HepG2 (cell line): Measurements from ENCODE around the gene PCSK6. TPM values are rescaled to one million over a fixed set of nuclear protein-coding genes. Genes with fewer than 3 reads are reported as not detected.

ENCODE experiments used
- ATAC-seq: fragments of 200-7000 bp; cut with Tn5 transposase; 3 replicates; pipeline ENCODE4 v1.9.1; 2020; ENCODE audit warnings: mild to moderate bottlenecking, moderate library complexity
- BruUV-seq: library from RNA; stranded (reverse); fragments of 400-500 nt; replicated peaks from 2 replicates; lab custom pipeline; 2021; lab: Mats Ljungman, UMichigan
- CTCF ChIA-PET: fragments of 300-600 bp; formaldehyde crosslinking; extraction: SDS; loops from one replicate; lab custom pipeline; 2021; ENCODE audit warnings: low total read pairs, inconsistent platforms, low intra/inter-chr PET ratio; lab: Yijun Ruan, JAX
- POLR2A ChIA-PET: fragments of 350-600 bp; sonication (Branson Sonifier 250); formaldehyde crosslinking; loops from one replicate; lab custom pipeline; 2020; ENCODE audit warnings: antibody characterized with exemption, inconsistent platforms; lab: Yijun Ruan, JAX
- DNase-seq: peaks from one replicate; pipeline ENCODE4 v3.0.0-alpha.2; 2015; ENCODE audit warnings: low spot score
- FAIRE-seq: peaks from 3 replicates; lab custom pipeline; 2011; peaks lifted over from hg19 to GRCh38; lab: Jason Lieb, UNC
- H2AFZ ChIP-seq: one replicate; pipeline ENCODE4 v1.6.1; 2011; ENCODE audit warnings: low read length, inconsistent platforms
- H3K27ac ChIP-seq: fragments of 300-600 bp; 3 replicates; pipeline ENCODE4 v1.8.0; 2011; ENCODE audit warnings: mixed run types, mild to moderate bottlenecking, mixed read lengths, low read length, inconsistent platforms; ENCODE audit not compliant: insufficient read depth; ENCODE audit errors: extremely low read length
- H3K27me3 ChIP-seq, 2 experiments: fragments of 200-600 bp in 1 of 2; 2 replicates in 1 of 2; 3 replicates in 1 of 2; pipeline versions ENCODE4 v1.6.0 to v1.8.0; 2011; ENCODE audit warnings: low read length in 2 of 2, mild to moderate bottlenecking in 2 of 2, moderate library complexity in 2 of 2, inconsistent platforms in 1 of 2; ENCODE audit not compliant: insufficient read depth in 2 of 2, control insufficient read depth in 1 of 2
- H3K36me3 ChIP-seq, 2 experiments: fragments of 200-600 bp in 1 of 2; replicated peaks in 1 of 2; 2 replicates in 1 of 2; 3 replicates in 1 of 2; pipeline versions ENCODE4 v1.5.1 to v1.8.0; 2011; ENCODE audit warnings: low read length in 2 of 2, inconsistent platforms in 1 of 2; ENCODE audit not compliant: insufficient read depth in 2 of 2, control insufficient read depth in 1 of 2
- H3K4me1 ChIP-seq: 2 replicates; pipeline ENCODE4 v1.5.1; 2012; ENCODE audit warnings: low read length, inconsistent platforms; ENCODE audit not compliant: insufficient read depth
- H3K4me2 ChIP-seq: 2 replicates; pipeline ENCODE4 v1.6.0; 2011; ENCODE audit warnings: low read depth, low read length, inconsistent platforms
- H3K4me3 ChIP-seq, 3 experiments: fragments of 200-600 bp in 1 of 3; sonication (generic), shearing (Covaris generic) in 1 of 3; replicated peaks in 1 of 3; 2 replicates each; pipeline ENCODE4 v1.5.1; 2011 to 2016; ENCODE audit warnings: low read length in 3 of 3, inconsistent platforms in 2 of 3, low read depth in 2 of 3, mild to moderate bottlenecking in 2 of 3, control low read depth in 1 of 3, mixed read lengths in 1 of 3; ENCODE audit not compliant: insufficient read depth in 1 of 3
- H3K79me2 ChIP-seq: one replicate; pipeline ENCODE4 v1.6.1; 2011; ENCODE audit warnings: low read length, inconsistent platforms; ENCODE audit not compliant: insufficient read depth
- H3K9ac ChIP-seq: 2 replicates; pipeline ENCODE4 v1.6.0; 2011; ENCODE audit warnings: mild to moderate bottlenecking, low read depth, low read length, inconsistent platforms; ENCODE audit not compliant: insufficient read depth
- H3K9me3 ChIP-seq: 2 replicates; pipeline ENCODE4 v1.5.1; 2012; ENCODE audit warnings: mild to moderate bottlenecking, low read length
- H4K20me1 ChIP-seq: 2 replicates; pipeline ENCODE4 v1.6.0; 2011; ENCODE audit warnings: inconsistent platforms, mild to moderate bottlenecking, low read length, moderate library complexity; ENCODE audit not compliant: insufficient read depth
- RNF219 ChIP-seq: sonication (generic); formaldehyde crosslinking; IDR thresholded peaks from 2 replicates; pipeline ENCODE4 v1.5.0; 2020; ENCODE audit warnings: mild to moderate bottlenecking, missing genetic modification reagents
- ZNF687 ChIP-seq: sonication (generic); formaldehyde crosslinking; IDR thresholded peaks from 2 replicates; pipeline ENCODE4 v1.5.1; 2020; ENCODE audit warnings: mild to moderate bottlenecking, missing genetic modification reagents, moderate library complexity
- WGBS: methylation state at CpG from one replicate; pipeline ENCODE4 v1.1.6; 2017; ENCODE audit warnings: low lambda C conversion rate; 5-methylcytosine and 5-hydroxymethylcytosine counted together
- in situ Hi-C: cut with HindIII; loops from 2 replicates; pipeline ENCODE4 v1.10.0; 2017; ENCODE audit warnings: low pct_unique_long_range_greater_than_20kb; ENCODE audit not compliant: extremely low pct_ligation_motif_present
- intact Hi-C: fragments of 100-400 bp; cut with micrococcal nuclease; formaldehyde crosslinking; loops from one replicate; pipeline ENCODE4 v1.10.0; 2022; ENCODE audit not compliant: unreplicated experiment
- polyA plus RNA-seq, 8 experiments: library from polyadenylated mRNA; depleted of rRNA in 3 of 8; stranded (reverse) in 7 of 8; unstranded in 1 of 8; fragments of >200 nt; fragmentation: Illumina TruSeq in 4 of 8; extraction: Trizol in 4 of 8; gene quantifications; 2 replicates each; pipeline versions ENCODE4 v1.2.1 to v1.2.3, GENCODE V29; 2011 to 2016; ENCODE audit warnings: low read depth in 4 of 8, missing spikeins in 1 of 8, mixed read lengths in 1 of 8; ENCODE audit not compliant: insufficient read depth in 1 of 8
- total RNA-seq, 5 experiments: library from RNA; depleted of rRNA; stranded (reverse); fragments of >200 nt; fragmentation: Illumina TruSeq; extraction: Trizol; gene quantifications; 2 replicates each; pipeline ENCODE4 v1.2.3, GENCODE V29; 2016; ENCODE audit warnings: low read depth in 1 of 5

Gene PCSK6
- total and polyA plus RNA-seq, 2 of the 13 experiments (the other 11 are each of a cell fraction or from before 2014, with no cell fraction given): 56.5 to 155 TPM

- no peak overlapping the region for H3K27ac ChIP-seq
- no peak overlapping the region for H3K4me3 ChIP-seq
- no TSS peak for BruUV-seq
- H3K9ac ChIP-seq: no peak overlapping the region
- peaks cover 89% of the 10 kb centered on the region for H3K79me2 ChIP-seq
- FAIRE-seq: no peak
- in situ Hi-C loops (no loop called here), intact Hi-C loops (no loop called here)
- H4K20me1 ChIP-seq: no peaks in the 10 kb centered on the region
- peaks cover 44% of the 10 kb centered on the region for H3K4me1 ChIP-seq
- H3K9me3 ChIP-seq: no peaks in the 10 kb centered on the region
- TF ChIP-seq ZNF687 (CRISPR knock-in tag): peak; percentile 12; the same call in 1 of the 2 replicates
- TF ChIP-seq RNF219 (CRISPR knock-in tag): no peak
- POLR2A ChIA-PET: no interaction called here
- no peak for DNase-seq
- H3K27me3 ChIP-seq: no peaks in the 10 kb centered on the region
- ATAC-seq: no peak
- WGBS: 91% methylated on average over 13 of the region's 13 CpGs
- peaks cover 3 to 15% of the 10 kb centered on the region in 2 experiments; a peak in 4 of 5 replicates for H3K36me3 ChIP-seq
- H3K4me2 ChIP-seq: no peak overlapping the region
- CTCF ChIA-PET: no interaction called here
- H2AFZ ChIP-seq: no peak overlapping the region
These were observed 17.5 kb downstream of the PCSK6 start for GRCh38 chr15:101472033-101472432.
